Stimulated activated naive B cell treated with anti-CD40 and anti-IgM and Interleukin-4, amounts not matched to agents 10 μg/mL and 1 μg/mL and 100 μg/mL, for 72 hours (primary cell): ENCODE measurements around the gene GFOD1.

Experiments
- ATAC-seq, 2 donors: fragments of 150-1000 bp; cut with Tn5 transposase; replicated peaks; 2 replicates each; pipeline ENCODE4 v1.10.0; 2021; ENCODE audit warnings: moderate library complexity in 1 of 2
- DNase-seq: peaks from one replicate; pipeline ENCODE4 v3.0.0; 2021
- H3K27ac Mint-ChIP-seq: one replicate; pipeline ENCODE4 v1.8.0; 2022; ENCODE audit warnings: mild to moderate bottlenecking, mixed read lengths
- H3K27me3 Mint-ChIP-seq, 2 donors: one replicate each; pipeline ENCODE4 v1.8.0; 2022; ENCODE audit warnings: mixed read lengths in 2 of 2
- H3K36me3 Mint-ChIP-seq, 2 donors: one replicate each; pipeline ENCODE4 v1.8.0; 2022; ENCODE audit warnings: mixed read lengths in 2 of 2, mild to moderate bottlenecking in 1 of 2
- H3K4me1 Mint-ChIP-seq, 2 donors: one replicate each; pipeline ENCODE4 v1.8.0; 2022; ENCODE audit warnings: mixed read lengths in 2 of 2, mild to moderate bottlenecking in 1 of 2
- H3K4me3 Mint-ChIP-seq, 2 donors: one replicate each; pipeline ENCODE4 v1.8.0; 2022; ENCODE audit warnings: mild to moderate bottlenecking in 2 of 2, mixed read lengths in 2 of 2, moderate library complexity in 1 of 2
- H3K9me3 Mint-ChIP-seq, 2 donors: one replicate each; pipeline ENCODE4 v1.8.0; 2022; ENCODE audit warnings: mixed read lengths in 2 of 2, mild to moderate bottlenecking in 1 of 2

Gene GFOD1

GRCh38 chr6:13418844-13419243 is 68.6 kb downstream of the GFOD1 start:
- peaks cover 8 to 9% of the 10 kb centered on the region in 2 donors for H3K27me3 Mint-ChIP-seq
- peaks cover 26 to 37% of the 10 kb centered on the region in 2 donors for H3K4me1 Mint-ChIP-seq
- no peak for ATAC-seq
- no peak overlapping the region for H3K4me3 Mint-ChIP-seq
- H3K27ac Mint-ChIP-seq = peak overlapping the region; percentile 27
- H3K36me3 Mint-ChIP-seq = peaks cover 16 to 39% of the 10 kb centered on the region in 2 donors
- H3K9me3 Mint-ChIP-seq = peaks cover 2 to 4% of the 10 kb centered on the region in 2 donors
- no peak for DNase-seq

- H3K36me3 Mint-ChIP-seq = peaks cover 16 to 37% of the 10 kb centered on the region in 2 donors
- peaks cover 8 to 9% of the 10 kb centered on the region in 2 donors for H3K27me3 Mint-ChIP-seq
- peaks cover 2 to 4% of the 10 kb centered on the region in 2 donors for H3K9me3 Mint-ChIP-seq
- ATAC-seq (no peak), DNase-seq (no peak)
- H3K4me3 Mint-ChIP-seq = no peak overlapping the region
- H3K4me1 Mint-ChIP-seq = peaks cover 24 to 37% of the 10 kb centered on the region in 2 donors
- H3K27ac Mint-ChIP-seq = no peak overlapping the region
Measured at GRCh38 chr6:13417954-13418353, 69.4 kb downstream of the GFOD1 start.

- Mint-ChIP-seq H3K36me3 (peaks cover 16 to 40% of the 10 kb centered on the region in 2 donors), H3K27me3 (peaks cover 8 to 9% of the 10 kb centered on the region in 2 donors), H3K4me1 (peaks cover 22 to 32% of the 10 kb centered on the region in 2 donors), H3K4me3 (no peak overlapping the region), H3K9me3 (peaks cover 2 to 4% of the 10 kb centered on the region in 2 donors), H3K27ac (no peak overlapping the region)
- no peak for ATAC-seq
- no peak for DNase-seq
Measured at GRCh38 chr6:13417431-13417830, 70.0 kb downstream of the GFOD1 start.

- no peak overlapping the region for H3K27ac Mint-ChIP-seq
- ATAC-seq = no peak
- peaks cover 2 to 4% of the 10 kb centered on the region in 2 donors for H3K9me3 Mint-ChIP-seq
- no peak for DNase-seq
- H3K4me1 Mint-ChIP-seq = peaks cover 16% of the 10 kb centered on the region in 2 donors
- peaks cover 16 to 38% of the 10 kb centered on the region in 2 donors for H3K36me3 Mint-ChIP-seq
- H3K27me3 Mint-ChIP-seq = peaks cover 8 to 9% of the 10 kb centered on the region in 2 donors
- no peak overlapping the region for H3K4me3 Mint-ChIP-seq
Measured at GRCh38 chr6:13415283-13415682, 72.1 kb downstream of the GFOD1 start.

- Mint-ChIP-seq H3K9me3 (peaks cover 2 to 4% of the 10 kb centered on the region in 2 donors), H3K36me3 (peaks cover 10 to 27% of the 10 kb centered on the region in 2 donors), H3K27ac (no peak overlapping the region), H3K4me1 (peaks cover 6 to 8% of the 10 kb centered on the region in 2 donors), H3K4me3 (no peak overlapping the region), H3K27me3 (no peaks in the 10 kb centered on the region)
- DNase-seq (no peak), ATAC-seq (no peak)
Measured at GRCh38 chr6:13413900-13414555, 73.4 kb downstream of the GFOD1 start.

- Mint-ChIP-seq H3K27ac (no peak overlapping the region), H3K9me3 (peaks cover 2 to 4% of the 10 kb centered on the region in 2 donors), H3K4me1 (peaks cover 7 to 11% of the 10 kb centered on the region in 2 donors), H3K4me3 (no peak overlapping the region), H3K36me3 (peaks cover 9 to 27% of the 10 kb centered on the region in 2 donors), H3K27me3 (no peaks in the 10 kb centered on the region)
- DNase-seq (no peak), ATAC-seq (no peak)
Measured at GRCh38 chr6:13413466-13413862, 73.9 kb downstream of the GFOD1 start.

- Mint-ChIP-seq H3K36me3 (peaks cover 6 to 24% of the 10 kb centered on the region in 2 donors), H3K4me1 (peaks cover 7 to 11% of the 10 kb centered on the region in 2 donors), H3K27ac (peak overlapping the region; percentile 28), H3K4me3 (no peak overlapping the region), H3K9me3 (peaks cover 2 to 4% of the 10 kb centered on the region in 2 donors), H3K27me3 (no peaks in the 10 kb centered on the region)
- no peak for DNase-seq
- no peak for ATAC-seq
Measured at GRCh38 chr6:13412639-13413465, 74.5 kb downstream of the GFOD1 start.

- no peak for DNase-seq
- peaks cover 2 to 7% of the 10 kb centered on the region in 2 donors for H3K9me3 Mint-ChIP-seq
- ATAC-seq = no peak
- no peak overlapping the region for H3K4me3 Mint-ChIP-seq
- no peak overlapping the region for H3K27ac Mint-ChIP-seq
- H3K4me1 Mint-ChIP-seq = peaks cover 10 to 12% of the 10 kb centered on the region in 2 donors
- H3K27me3 Mint-ChIP-seq = no peaks in the 10 kb centered on the region
- H3K36me3 Mint-ChIP-seq = peaks cover 6 to 23% of the 10 kb centered on the region in 2 donors
Measured at GRCh38 chr6:13412211-13412610, 75.2 kb downstream of the GFOD1 start.

- Mint-ChIP-seq H3K27me3 (no peaks in the 10 kb centered on the region), H3K27ac (no peak overlapping the region), H3K9me3 (peaks cover 2 to 7% of the 10 kb centered on the region in 2 donors), H3K4me3 (no peak overlapping the region), H3K36me3 (peaks cover 6 to 28% of the 10 kb centered on the region in 2 donors), H3K4me1 (peaks cover 17% of the 10 kb centered on the region in 2 donors)
- DNase-seq (no peak), ATAC-seq (no peak)
Measured at GRCh38 chr6:13411484-13411883, 75.9 kb downstream of the GFOD1 start.

- DNase-seq (no peak), ATAC-seq (no peak)
- Mint-ChIP-seq H3K27me3 (no peaks in the 10 kb centered on the region), H3K9me3 (peaks cover 0 to 3% of the 10 kb centered on the region in 2 donors), H3K4me3 (no peak overlapping the region), H3K27ac (no peak overlapping the region), H3K36me3 (peaks cover 2 to 17% of the 10 kb centered on the region in 2 donors), H3K4me1 (peaks cover 14 to 17% of the 10 kb centered on the region in 2 donors)
Measured at GRCh38 chr6:13409991-13410390, 77.4 kb downstream of the GFOD1 start.

GRCh38 chr6:13407709-13408695 is 79.4 kb downstream of the GFOD1 start:
- no peak for DNase-seq
- H3K9me3 Mint-ChIP-seq = peaks cover 0 to 3% of the 10 kb centered on the region in 2 donors
- peaks cover 11 to 17% of the 10 kb centered on the region in 2 donors for H3K4me1 Mint-ChIP-seq
- no peak overlapping the region for H3K4me3 Mint-ChIP-seq
- ATAC-seq = no peak
- no peak overlapping the region for H3K27ac Mint-ChIP-seq
- no peaks in the 10 kb centered on the region for H3K27me3 Mint-ChIP-seq
- H3K36me3 Mint-ChIP-seq = peaks cover 2 to 17% of the 10 kb centered on the region in 2 donors

GRCh38 chr6:13407368-13407708 is 80.1 kb downstream of the GFOD1 start:
- ATAC-seq (no peak), DNase-seq (no peak)
- Mint-ChIP-seq H3K9me3 (peaks cover 0 to 3% of the 10 kb centered on the region in 2 donors), H3K4me3 (no peak overlapping the region), H3K27me3 (no peaks in the 10 kb centered on the region), H3K36me3 (peaks cover 2 to 14% of the 10 kb centered on the region in 2 donors), H3K4me1 (peaks cover 11 to 17% of the 10 kb centered on the region in 2 donors), H3K27ac (no peak overlapping the region)

- peaks cover 11 to 17% of the 10 kb centered on the region in 2 donors for H3K4me1 Mint-ChIP-seq
- H3K27ac Mint-ChIP-seq = no peak overlapping the region
Measured at GRCh38 chr6:13406781-13407180, 80.6 kb downstream of the GFOD1 start.

More at GRCh38 chr6:13406781-13407180, 80.6 kb downstream of the GFOD1 start:
- H3K36me3 Mint-ChIP-seq = peaks cover 2 to 12% of the 10 kb centered on the region in 2 donors
- ATAC-seq (peak in 1 of 2 donors; percentile 67), DNase-seq (no peak)
- H3K9me3 Mint-ChIP-seq = peaks cover 0 to 3% of the 10 kb centered on the region in 2 donors
- H3K27me3 Mint-ChIP-seq = no peaks in the 10 kb centered on the region
- no peak overlapping the region for H3K4me3 Mint-ChIP-seq
